DND-41 (cell line): ENCODE measurements around the gene CYTH4.

Experiments
- EZH2 ChIP-seq: IDR thresholded peaks from 3 replicates; pipeline ENCODE4 v1.6.1; 2012; ENCODE audit warnings: borderline replicate concordance, low read depth, mild to moderate bottlenecking, moderate library complexity, low read length, inconsistent platforms; ENCODE audit not compliant: severe bottlenecking
- TF ChIP-seq, protein P1 (sequence below): IDR thresholded peaks from 2 replicates; pipeline ENCODE4 v1.5.1; 2012; ENCODE audit warnings: borderline replicate concordance, low read length, moderate library complexity, mild to moderate bottlenecking; ENCODE audit not compliant: poor library complexity, severe bottlenecking; ENCODE audit errors: extremely low read depth

GRCh38 chr22:37278261-37278660, 4.0 kb upstream of the CYTH4 start:
- no peak for TF ChIP-seq EZH2
- TF ChIP-seq, protein P1, sequence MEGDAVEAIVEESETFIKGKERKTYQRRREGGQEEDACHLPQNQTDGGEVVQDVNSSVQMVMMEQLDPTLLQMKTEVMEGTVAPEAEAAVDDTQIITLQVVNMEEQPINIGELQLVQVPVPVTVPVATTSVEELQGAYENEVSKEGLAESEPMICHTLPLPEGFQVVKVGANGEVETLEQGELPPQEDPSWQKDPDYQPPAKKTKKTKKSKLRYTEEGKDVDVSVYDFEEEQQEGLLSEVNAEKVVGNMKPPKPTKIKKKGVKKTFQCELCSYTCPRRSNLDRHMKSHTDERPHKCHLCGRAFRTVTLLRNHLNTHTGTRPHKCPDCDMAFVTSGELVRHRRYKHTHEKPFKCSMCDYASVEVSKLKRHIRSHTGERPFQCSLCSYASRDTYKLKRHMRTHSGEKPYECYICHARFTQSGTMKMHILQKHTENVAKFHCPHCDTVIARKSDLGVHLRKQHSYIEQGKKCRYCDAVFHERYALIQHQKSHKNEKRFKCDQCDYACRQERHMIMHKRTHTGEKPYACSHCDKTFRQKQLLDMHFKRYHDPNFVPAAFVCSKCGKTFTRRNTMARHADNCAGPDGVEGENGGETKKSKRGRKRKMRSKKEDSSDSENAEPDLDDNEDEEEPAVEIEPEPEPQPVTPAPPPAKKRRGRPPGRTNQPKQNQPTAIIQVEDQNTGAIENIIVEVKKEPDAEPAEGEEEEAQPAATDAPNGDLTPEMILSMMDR = no peak
